WI38 (cell line): ENCODE measurements around the gene FGD4.

Experiments
- H3K4me3 ChIP-seq: 2 replicates; pipeline ENCODE4 v1.5.1; 2011; ENCODE audit warnings: low read depth, mild to moderate bottlenecking, control low read depth, low read length
- CTCF ChIP-seq: IDR thresholded peaks from 2 replicates; pipeline ENCODE4 v1.5.1; 2012; ENCODE audit warnings: low read depth, mild to moderate bottlenecking, control low read depth, low read length

The FGD4 gene

GRCh38 chr12:32367381-32367780, 32.0 kb upstream of the FGD4 start:
- H3K4me3 ChIP-seq: no peak overlapping the region
- no peak for TF ChIP-seq CTCF

GRCh38 chr12:32369202-32369601, 30.2 kb upstream of the FGD4 start:
- no peak for TF ChIP-seq CTCF
- no peak overlapping the region for H3K4me3 ChIP-seq

DNA sequence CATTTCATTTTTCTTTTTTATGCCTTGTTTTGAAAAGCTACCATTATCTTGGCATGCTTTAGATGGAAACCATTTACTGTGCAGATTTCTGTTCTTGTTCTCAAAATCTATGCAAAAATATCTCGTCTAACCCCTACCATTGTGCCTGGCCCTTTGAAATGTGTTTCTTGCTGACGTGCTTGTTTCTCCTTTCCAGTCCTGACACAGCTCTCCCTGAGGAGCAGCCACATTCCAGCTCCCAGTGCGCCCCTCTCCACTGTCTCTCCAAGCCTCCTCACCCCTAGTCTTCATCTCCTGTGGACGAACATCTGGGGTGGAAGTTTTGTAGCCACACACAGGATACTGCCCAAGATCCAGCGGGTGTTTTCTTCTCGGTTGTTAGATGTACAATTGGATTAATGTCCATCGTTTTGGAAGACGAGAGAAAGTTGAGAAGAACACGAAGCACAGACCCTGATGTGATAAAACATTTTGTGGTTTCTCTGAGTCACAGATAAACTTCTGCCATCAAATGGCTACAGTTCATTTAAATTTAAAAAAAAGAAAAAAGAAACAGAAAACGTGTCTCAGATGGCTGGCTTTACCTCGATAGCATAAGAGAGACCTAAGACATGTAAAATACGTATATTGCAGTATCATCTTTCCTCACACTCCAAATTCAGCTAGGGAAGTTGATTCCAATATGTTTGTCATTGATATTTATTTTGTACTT, 21.9 kb upstream of the FGD4 start:
- TF ChIP-seq CTCF: no peak
- H3K4me3 ChIP-seq: no peak overlapping the region

- H3K4me3 ChIP-seq: no peak overlapping the region
Measured at GRCh38 chr12:32379213-32379612, 20.1 kb upstream of the FGD4 start.

DNA sequence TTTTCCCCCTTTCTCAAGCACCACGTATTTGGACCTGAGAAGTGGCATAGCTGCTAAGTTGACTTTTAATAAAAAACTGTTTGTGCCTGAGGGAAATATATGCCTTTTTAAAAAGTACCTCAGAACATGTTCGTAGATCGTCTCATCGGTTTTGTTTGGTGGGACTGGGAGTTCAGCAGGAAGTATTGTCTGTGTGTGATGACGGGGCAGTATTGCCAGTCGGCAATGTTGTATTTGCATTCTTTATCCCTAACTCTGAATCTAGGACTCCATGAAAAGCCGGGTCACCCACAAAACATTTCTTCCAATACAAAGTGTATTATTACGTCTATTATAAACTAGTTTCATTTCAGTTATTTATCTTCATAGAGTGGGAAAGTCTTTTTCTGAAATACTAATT, 19.7 kb upstream of the FGD4 start:
- TF ChIP-seq CTCF: no peak
- no peak overlapping the region for H3K4me3 ChIP-seq

More at GRCh38 chr12:32379213-32379612, 20.1 kb upstream of the FGD4 start:
- TF ChIP-seq CTCF: no peak

- no peak for TF ChIP-seq CTCF
- H3K4me3 ChIP-seq: no peak overlapping the region
Measured at GRCh38 chr12:32382226-32382625, 17.1 kb upstream of the FGD4 start.

- no peak overlapping the region for H3K4me3 ChIP-seq
- TF ChIP-seq CTCF: no peak
Measured at GRCh38 chr12:32390572-32391219, 8.7 kb upstream of the FGD4 start.
